IMR-90 (cell line): ENCODE measurements around the gene ACSF2. TPM values are rescaled to one million over a fixed set of nuclear protein-coding genes. Genes with fewer than 3 reads are reported as not detected.

Experiments
- ATAC-seq: fragments of 200-7000 bp; cut with Tn5 transposase; 2 replicates; pipeline ENCODE4 v1.9.1; 2020; ENCODE audit warnings: low read depth, mild to moderate bottlenecking, moderate library complexity
- BruUV-seq: library from RNA; stranded (reverse); fragments of 400-500 nt; replicated peaks from 2 replicates; lab custom pipeline; 2021; lab: Mats Ljungman, UMichigan
- CTCF ChIA-PET: fragments of 300-600 bp; formaldehyde crosslinking; extraction: SDS; loops from one replicate; lab custom pipeline; 2021; ENCODE audit warnings: antibody characterized with exemption; lab: Yijun Ruan, JAX
- POLR2A ChIA-PET: fragments of 300-600 bp; sonication (Branson Sonifier 250); formaldehyde crosslinking; loops from one replicate; lab custom pipeline; 2022; ENCODE audit warnings: antibody characterized with exemption; ENCODE audit not compliant: unreplicated experiment; lab: Charles Lee
- DNase-seq: peaks from one replicate; pipeline ENCODE4 v3.0.0; 2013
- H2AFZ ChIP-seq: replicated peaks from 2 replicates; pipeline ENCODE3; 2013; ENCODE audit warnings: low read length, mild to moderate bottlenecking; ENCODE audit not compliant: poor library complexity
- H2AK5ac ChIP-seq: 2 replicates; pipeline ENCODE4 v1.6.1; 2013; ENCODE audit warnings: low read depth, low read length, inconsistent platforms
- H2AK9ac ChIP-seq: replicated peaks from 2 replicates; pipeline ENCODE3; 2013; ENCODE audit warnings: mild to moderate bottlenecking, low read depth, low read length, moderate library complexity; ENCODE audit not compliant: poor library complexity
- H2BK120ac ChIP-seq: 2 replicates; pipeline ENCODE4 v1.6.1; 2013; ENCODE audit warnings: low read depth, low read length, inconsistent platforms
- H2BK15ac ChIP-seq: 3 replicates; pipeline ENCODE4 v1.6.1; 2013; ENCODE audit warnings: low read depth, low read length, inconsistent platforms
- H2BK20ac ChIP-seq: 2 replicates; pipeline ENCODE4 v1.6.1; 2013; ENCODE audit warnings: low read depth, mild to moderate bottlenecking, inconsistent platforms, low read length, moderate library complexity
- H2BK5ac ChIP-seq: 2 replicates; pipeline ENCODE4 v1.6.1; 2013; ENCODE audit warnings: mild to moderate bottlenecking, low read depth, low read length, inconsistent platforms; ENCODE audit not compliant: poor library complexity, severe bottlenecking
- H3K14ac ChIP-seq: replicated peaks from 2 replicates; pipeline ENCODE4 v1.6.1; 2013; ENCODE audit warnings: low read depth, low read length, inconsistent platforms
- H3K18ac ChIP-seq: 2 replicates; pipeline ENCODE4 v1.6.1; 2013; ENCODE audit warnings: low read depth, low read length, control low read depth
- H3K23ac ChIP-seq: 2 replicates; pipeline ENCODE4 v1.6.1; 2013; ENCODE audit warnings: low read depth, low read length, inconsistent platforms
- H3K27ac ChIP-seq: 2 replicates; pipeline ENCODE4 v1.5.1; 2013; ENCODE audit warnings: mild to moderate bottlenecking, control low read depth, low read length; ENCODE audit not compliant: insufficient read depth
- H3K27me3 ChIP-seq: 2 replicates; pipeline ENCODE4 v1.6.1; 2013; ENCODE audit warnings: low read length; ENCODE audit not compliant: control insufficient read depth, insufficient read depth
- H3K36me3 ChIP-seq: 2 replicates; pipeline ENCODE4 v1.6.1; 2013; ENCODE audit warnings: low read length, mixed read lengths; ENCODE audit not compliant: control insufficient read depth, insufficient read depth
- H3K4ac ChIP-seq: 2 replicates; pipeline ENCODE4 v1.6.1; 2013; ENCODE audit warnings: low read depth, low read length, inconsistent platforms
- H3K4me1 ChIP-seq: 2 replicates; pipeline ENCODE4 v1.6.1; 2013; ENCODE audit warnings: low read length, mixed read lengths; ENCODE audit not compliant: control insufficient read depth, insufficient read depth
- H3K4me2 ChIP-seq: 2 replicates; pipeline ENCODE4 v1.6.1; 2013; ENCODE audit warnings: low read depth, mild to moderate bottlenecking, control low read depth, low read length, moderate library complexity
- H3K4me3 ChIP-seq: 2 replicates; pipeline ENCODE4 v1.5.1; 2013; ENCODE audit warnings: low read depth, mild to moderate bottlenecking, control low read depth, low read length, moderate library complexity; ENCODE audit not compliant: insufficient read depth
- H3K56ac ChIP-seq: 2 replicates; pipeline ENCODE4 v1.6.1; 2013; ENCODE audit warnings: low read length, inconsistent platforms; ENCODE audit not compliant: insufficient read depth; ENCODE audit errors: extremely low read depth
- H3K79me1 ChIP-seq, 2 experiments: 2 replicates each; pipeline ENCODE4 v1.6.1; 2013; ENCODE audit warnings: low read length in 2 of 2, inconsistent platforms in 1 of 2, low read depth in 1 of 2
- H3K9ac ChIP-seq: 2 replicates; pipeline ENCODE4 v1.6.1; 2013; ENCODE audit warnings: low read depth, low read length, control low read depth
- H3K9me1 ChIP-seq: 2 replicates; pipeline ENCODE4 v1.6.1; 2013; ENCODE audit warnings: low read length, inconsistent platforms; ENCODE audit not compliant: insufficient read depth
- H3K9me3 ChIP-seq: 2 replicates; pipeline ENCODE4 v1.6.1; 2013; ENCODE audit warnings: low read length; ENCODE audit not compliant: control insufficient read depth, insufficient read depth
- H4K20me1 ChIP-seq: 2 replicates; pipeline ENCODE4 v1.6.1; 2013; ENCODE audit warnings: low read length, inconsistent platforms; ENCODE audit not compliant: insufficient read depth
- H4K5ac ChIP-seq: 2 replicates; pipeline ENCODE4 v1.6.1; 2013; ENCODE audit warnings: mild to moderate bottlenecking, low read depth, low read length, control low read depth
- H4K8ac ChIP-seq, 2 experiments: 2 replicates each; pipeline ENCODE4 v1.6.1; 2013; ENCODE audit warnings: low read depth in 2 of 2, low read length in 2 of 2, control low read depth in 1 of 2, inconsistent platforms in 1 of 2
- H4K91ac ChIP-seq: 2 replicates; pipeline ENCODE4 v1.6.1; 2013; ENCODE audit warnings: low read depth, low read length, inconsistent platforms; ENCODE audit not compliant: insufficient read depth
- CEBPB ChIP-seq: IDR thresholded peaks from 2 replicates; pipeline ENCODE4 v1.6.1; 2012; ENCODE audit warnings: low read depth, low read length, improper control_type of control experiment
- CHD1 ChIP-seq: IDR thresholded peaks from 2 replicates; pipeline ENCODE4 v1.6.1; 2012; ENCODE audit warnings: low read depth, low read length, improper control_type of control experiment
- CTCF ChIP-seq: conservative IDR thresholded peaks from 2 replicates; pipeline ENCODE4 v1.5.1; 2012; ENCODE audit warnings: mild to moderate bottlenecking, low read depth, low read length, improper control_type of control experiment
- FOS ChIP-seq: fragments of 150-350 bp; IDR thresholded peaks from 2 replicates; pipeline ENCODE4 v1.6.1; 2016; ENCODE audit warnings: low read depth, low read length
- MAFK ChIP-seq: IDR thresholded peaks from 2 replicates; pipeline ENCODE4 v1.6.1; 2012; ENCODE audit warnings: low read depth, low read length, improper control_type of control experiment
- MAZ ChIP-seq: IDR thresholded peaks from 2 replicates; pipeline ENCODE4 v1.6.1; 2012; ENCODE audit warnings: low read depth, mild to moderate bottlenecking, low read length, improper control_type of control experiment, moderate library complexity, borderline replicate concordance
- MXI1 ChIP-seq: IDR thresholded peaks from 2 replicates; pipeline ENCODE4 v1.6.1; 2012; ENCODE audit warnings: low read depth, mild to moderate bottlenecking, low read length, moderate library complexity, borderline replicate concordance
- NFE2L2 ChIP-seq: fragments of 150-350 bp; IDR thresholded peaks from 2 replicates; pipeline ENCODE4 v1.6.1; 2016; ENCODE audit warnings: low read depth, mild to moderate bottlenecking, low read length
- POLR2A ChIP-seq: IDR thresholded peaks from 2 replicates; pipeline ENCODE4 v1.6.1; 2012; ENCODE audit warnings: mild to moderate bottlenecking, low read depth, low read length
- RAD21 ChIP-seq: IDR thresholded peaks from 2 replicates; pipeline ENCODE4 v1.6.1; 2012; ENCODE audit warnings: low read length, improper control_type of control experiment
- RCOR1 ChIP-seq: IDR thresholded peaks from 2 replicates; pipeline ENCODE4 v1.6.1; 2012; ENCODE audit warnings: mild to moderate bottlenecking, low read length, improper control_type of control experiment; ENCODE audit not compliant: insufficient replicate concordance
- RFX5 ChIP-seq: IDR thresholded peaks from 2 replicates; pipeline ENCODE4 v1.8.0; 2012; ENCODE audit warnings: low read depth, mild to moderate bottlenecking, low read length, moderate library complexity
- SMC3 ChIP-seq: fragments of 150-350 bp; IDR thresholded peaks from 2 replicates; pipeline ENCODE4 v1.6.1; 2016; ENCODE audit warnings: low read depth, mild to moderate bottlenecking, antibody characterized with exemption, low read length, moderate library complexity
- USF2 ChIP-seq: fragments of 150-350 bp; IDR thresholded peaks from 2 replicates; pipeline ENCODE4 v1.6.1; 2017; ENCODE audit warnings: mild to moderate bottlenecking, antibody characterized with exemption, low read length, low read depth
- WGBS, 2 experiments: methylation state at CpG; one replicate each; pipeline versions ENCODE4 v1.1.5 to v1.1.7; 2013; ENCODE audit warnings: missing lambda C conversion rate in 2 of 2; ENCODE audit not compliant: insufficient read length in 1 of 2; ENCODE audit errors: extremely low coverage in 2 of 2; 5-methylcytosine and 5-hydroxymethylcytosine counted together
- dilution Hi-C: fragments of 300-500 bp; cut with HindIII; formaldehyde crosslinking; loops from one replicate; pipeline ENCODE4 v1.14.3; 2018; ENCODE audit warnings: low sequenced_read_pairs; ENCODE audit not compliant: unreplicated experiment
- in situ Hi-C: fragments of 300-500 bp; cut with MboI; formaldehyde crosslinking; loops from 3 replicates; pipeline ENCODE4 v1.14.3; 2019; ENCODE audit warnings: low sequenced_read_pairs, inconsistent platforms, mixed read lengths
- intact Hi-C: fragments of 100-400 bp; cut with micrococcal nuclease; formaldehyde crosslinking; loops from 2 replicates; pipeline ENCODE4 v1.10.0; 2022
- polyA plus RNA-seq, 3 experiments: library from polyadenylated mRNA; depleted of rRNA; stranded (reverse); fragments of >200 nt; gene quantifications; 2 replicates each; pipeline ENCODE4 v1.2.3, GENCODE V29; 2012; ENCODE audit warnings: low replicate concordance in 1 of 3
- total RNA-seq: library from RNA; depleted of rRNA; stranded (reverse); fragments of >200 nt; gene quantifications from 2 replicates; pipeline ENCODE4 v1.2.3, GENCODE V29; 2012

The ACSF2 gene
- total and polyA plus RNA-seq, 2 of the 4 experiments (the other 2 are of a cell fraction): 18.5 to 27.2 TPM

GRCh38 chr17:50520483-50520882 is 94.5 kb downstream of the ACSF2 start:
- Histone ChIP-seq H3K27me3 (peaks cover 20% of the 10 kb centered on the region), H3K9me1 (no peaks in the 10 kb centered on the region), H3K9me3 (no peaks in the 10 kb centered on the region), H3K56ac (no peak overlapping the region), H3K79me1 (no peaks in the 10 kb centered on the region), H3K4me2 (no peak overlapping the region), H3K9ac (no peak overlapping the region), H3K36me3 (no peaks in the 10 kb centered on the region), H3K4ac (no peak overlapping the region), H4K8ac (no peak overlapping the region), H3K4me1 (no peaks in the 10 kb centered on the region), H4K20me1 (no peaks in the 10 kb centered on the region), H2BK20ac (no peak overlapping the region), H2AK9ac (no peak overlapping the region), H3K18ac (no peak overlapping the region), H4K5ac (no peak overlapping the region), H2AFZ (no peak overlapping the region), H3K27ac (no peak overlapping the region), H3K14ac (no peak overlapping the region), H3K23ac (0 out of 2 replicates have a peak overlapping the region, but pooled peaks have one; percentile 40), H4K91ac (no peak overlapping the region), H2AK5ac (no peak overlapping the region), H2BK15ac (no peak overlapping the region), H2BK120ac (no peak overlapping the region), H2BK5ac (no peak overlapping the region), H3K4me3 (no peak overlapping the region)
- no peak for DNase-seq
- in situ Hi-C loops (no loop called here), dilution Hi-C loops (no loop called here), intact Hi-C loops (no loop called here)
- no TSS peak for BruUV-seq
- CTCF ChIA-PET: no interaction called here
- ATAC-seq: 0 out of 2 replicates have a peak, but pooled peaks have one; percentile 25
- POLR2A ChIA-PET: no interaction called here
- WGBS, 2 experiments: no CpG with 5 or more reads among the region's 2 CpGs
- TF ChIP-seq SMC3 (no peak), RFX5 (no peak), USF2 (no peak), MXI1 (no peak), NFE2L2 (no peak), CTCF (no peak), CEBPB (no peak), CHD1 (no peak), RCOR1 (no peak), POLR2A (no peak), FOS (no peak), MAZ (no peak), RAD21 (no peak), MAFK (no peak)
